Neuronal stem cell (in vitro differentiated cells): ENCODE results near the gene LPAR1.

Experiments used
- DNase-seq: peaks from one replicate; pipeline ENCODE4 v3.0.0-alpha.2; 2013; ENCODE audit warnings: low spot score
- H2AFZ ChIP-seq: one replicate; pipeline ENCODE4 v1.6.1; 2013; ENCODE audit warnings: mild to moderate bottlenecking, low read length, inconsistent platforms
- H2AK5ac ChIP-seq: 2 replicates; pipeline ENCODE4 v1.6.1; 2013; ENCODE audit warnings: low read depth, mild to moderate bottlenecking, inconsistent platforms, low read length, moderate library complexity, mixed read lengths
- H2BK120ac ChIP-seq: 2 replicates; pipeline ENCODE4 v1.6.1; 2013; ENCODE audit warnings: low read depth, mild to moderate bottlenecking, inconsistent platforms, low read length, moderate library complexity, mixed read lengths
- H2BK12ac ChIP-seq: one replicate; pipeline ENCODE4 v1.6.1; 2013; ENCODE audit warnings: low read length, inconsistent platforms
- H2BK15ac ChIP-seq: 2 replicates; pipeline ENCODE4 v1.6.1; 2013; ENCODE audit warnings: mild to moderate bottlenecking, low read length, inconsistent platforms, mixed read lengths
- H2BK5ac ChIP-seq: one replicate; pipeline ENCODE4 v1.6.1; 2013; ENCODE audit warnings: inconsistent platforms, mild to moderate bottlenecking, low read length, moderate library complexity
- H3K14ac ChIP-seq: one replicate; pipeline ENCODE4 v1.6.1; 2013; ENCODE audit warnings: low read length, inconsistent platforms
- H3K18ac ChIP-seq: 2 replicates; pipeline ENCODE4 v1.6.1; 2013; ENCODE audit warnings: low read length, inconsistent platforms
- H3K23ac ChIP-seq: 2 replicates; pipeline ENCODE4 v1.6.1; 2013; ENCODE audit warnings: low read depth, mild to moderate bottlenecking, mixed read lengths, low read length, inconsistent platforms; ENCODE audit not compliant: poor library complexity
- H3K27ac ChIP-seq: replicated peaks from 3 replicates; pipeline ENCODE4 v1.5.1; 2013; ENCODE audit warnings: low read length, inconsistent platforms
- H3K27me3 ChIP-seq, 3 experiments: 2 replicates each; pipeline ENCODE4 v1.6.1; 2013; ENCODE audit warnings: low read length in 3 of 3, mild to moderate bottlenecking in 2 of 3, inconsistent platforms in 1 of 3, low read depth in 1 of 3, mixed read lengths in 1 of 3, moderate library complexity in 1 of 3; ENCODE audit not compliant: control insufficient read depth in 3 of 3, insufficient read depth in 3 of 3
- H3K36me3 ChIP-seq, 2 donors: replicated peaks in 1 of 2; 2 replicates each; pipeline ENCODE4 v1.6.1; 2013; ENCODE audit warnings: low read length in 2 of 2; ENCODE audit not compliant: control insufficient read depth in 2 of 2, insufficient read depth in 2 of 2
- H3K4ac ChIP-seq: 2 replicates; pipeline ENCODE4 v1.6.1; 2013; ENCODE audit warnings: inconsistent platforms, mild to moderate bottlenecking, low read length, moderate library complexity
- H3K4me1 ChIP-seq, 2 donors: 1 replicate in 1 of 2; 2 replicates in 1 of 2; pipeline ENCODE4 v1.6.1; 2013; ENCODE audit warnings: low read length in 2 of 2, low read depth in 1 of 2; ENCODE audit not compliant: control insufficient read depth in 2 of 2, insufficient read depth in 1 of 2
- H3K4me2 ChIP-seq: one replicate; pipeline ENCODE4 v1.6.1; 2013; ENCODE audit warnings: mild to moderate bottlenecking, low read length, inconsistent platforms; ENCODE audit not compliant: insufficient read depth, poor library complexity, severe bottlenecking
- H3K4me3 ChIP-seq, 2 donors: 2 replicates each; pipeline ENCODE4 v1.5.1; 2013; ENCODE audit warnings: low read length in 2 of 2, mild to moderate bottlenecking in 2 of 2, inconsistent platforms in 1 of 2, moderate library complexity in 1 of 2
- H3K79me1 ChIP-seq: one replicate; pipeline ENCODE4 v1.6.1; 2013; ENCODE audit warnings: low read depth, mild to moderate bottlenecking, inconsistent platforms, low read length, moderate library complexity
- H3K9ac ChIP-seq: one replicate; pipeline ENCODE4 v1.6.1; 2013; ENCODE audit warnings: mild to moderate bottlenecking, low read depth, low read length, inconsistent platforms; ENCODE audit not compliant: poor library complexity
- H3K9me3 ChIP-seq, 2 donors: replicated peaks in 1 of 2; 2 replicates each; pipeline versions ENCODE3 to v1.6.1; 2013; ENCODE audit warnings: low read length in 2 of 2, mild to moderate bottlenecking in 2 of 2, inconsistent platforms in 1 of 2, low read depth in 1 of 2, mixed read lengths in 1 of 2, moderate library complexity in 1 of 2; ENCODE audit not compliant: control insufficient read depth in 2 of 2, insufficient read depth in 1 of 2
- H4K8ac ChIP-seq: one replicate; pipeline ENCODE4 v1.6.1; 2013; ENCODE audit warnings: low read depth, mild to moderate bottlenecking, inconsistent platforms, low read length, moderate library complexity
- H4K91ac ChIP-seq: one replicate; pipeline ENCODE4 v1.6.1; 2013; ENCODE audit warnings: low read length, low read depth, mild to moderate bottlenecking, inconsistent platforms; ENCODE audit not compliant: poor library complexity
- WGBS, 2 donors: extraction: QIAGEN DNeasy Blood & Tissue Kit; methylation state at CpG; one replicate each; pipeline ENCODE4 v1.1.7; 2013; ENCODE audit warnings: missing lambda C conversion rate in 2 of 2, mixed read lengths in 1 of 2; ENCODE audit not compliant: insufficient read length in 2 of 2, insufficient replicate concordance in 1 of 2; ENCODE audit errors: extremely low coverage in 2 of 2; 5-methylcytosine and 5-hydroxymethylcytosine counted together

LPAR1 gene

DNA sequence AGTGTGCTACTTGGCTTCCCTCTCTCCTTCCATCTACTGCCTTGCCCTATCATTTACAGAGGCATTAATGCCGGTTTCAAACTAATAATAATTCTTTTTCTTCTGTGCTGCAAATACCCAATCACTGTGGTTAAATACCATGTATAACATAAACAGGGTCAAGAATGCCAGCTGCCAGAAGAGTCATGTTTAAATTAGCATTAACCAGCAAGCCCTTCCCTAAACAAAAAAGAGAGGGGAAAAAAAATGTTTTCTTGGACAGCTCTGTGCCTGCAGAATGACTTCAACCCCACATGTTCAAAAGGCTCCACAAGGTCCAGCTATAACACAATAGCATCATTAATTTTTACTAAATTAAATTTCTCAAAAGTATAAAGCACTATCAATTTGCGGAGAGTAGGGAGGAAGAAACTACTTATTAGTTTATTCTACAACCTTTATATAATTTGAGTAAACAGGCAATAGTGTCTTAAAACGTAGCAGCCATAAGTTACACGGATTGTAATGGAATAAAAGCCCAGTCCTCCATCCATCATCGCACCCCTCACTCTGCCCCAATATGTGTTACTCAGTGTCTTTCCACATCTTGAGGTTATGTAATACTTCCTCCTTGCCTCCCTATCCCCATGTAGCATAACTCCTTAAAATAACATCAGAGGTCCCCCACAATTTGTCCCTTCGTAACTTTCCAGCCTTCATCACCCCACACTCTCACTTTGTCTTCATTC, 3.9 kb downstream of the LPAR1 start:
- Histone ChIP-seq H2BK15ac (no peak overlapping the region), H3K9me3 (peaks cover 0 to 22% of the 10 kb centered on the region in 2 donors), H3K4me1 (peaks cover 11 to 23% of the 10 kb centered on the region in 2 donors), H4K8ac (no peak overlapping the region), H3K4me2 (no peak overlapping the region), H3K18ac (no peak overlapping the region), H2BK12ac (no peak overlapping the region), H4K91ac (no peak overlapping the region), H3K27me3 (peaks cover 0 to 4% (median 2%) of the 10 kb centered on the region in 3 experiments), H2BK5ac (no peak overlapping the region), H3K79me1 (peaks cover 2% of the 10 kb centered on the region), H2AFZ (no peak overlapping the region), H2AK5ac (no peak overlapping the region), H3K27ac (no peak overlapping the region), H3K9ac (no peak overlapping the region), H2BK120ac (no peak overlapping the region), H3K4ac (no peak overlapping the region), H3K36me3 (peaks cover 0 to 21% of the 10 kb centered on the region in 2 donors), H3K23ac (no peak overlapping the region), H3K14ac (no peak overlapping the region), H3K4me3 (no peak overlapping the region)
- WGBS, 2 donors, result no CpG with 5 or more reads among the region's 6 CpGs
- no peak for DNase-seq

DNA sequence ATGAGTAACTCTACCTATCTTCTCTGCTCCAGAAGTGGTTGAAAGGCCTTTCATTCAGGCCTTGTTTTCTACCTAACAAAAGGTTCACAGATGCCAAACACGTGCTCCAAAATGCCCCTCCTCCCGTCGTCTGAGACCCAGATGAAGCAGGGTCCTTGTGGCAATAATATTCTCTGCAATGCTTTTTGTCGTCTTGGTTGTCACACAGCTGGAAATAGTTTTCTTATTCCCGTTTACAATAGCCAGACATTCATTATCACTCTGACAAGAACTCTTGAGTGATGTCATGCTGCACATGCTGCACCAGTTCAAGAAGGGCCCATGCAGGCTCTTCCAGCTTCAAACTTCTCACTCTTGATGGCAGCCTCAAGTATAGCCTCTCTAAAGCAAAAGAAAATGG, 7.8 kb downstream of the LPAR1 start:
- H3K4ac ChIP-seq, result no peak overlapping the region
- no peak overlapping the region for H3K9ac ChIP-seq
- no peak overlapping the region for H2BK12ac ChIP-seq
- no peak for DNase-seq
- no peak overlapping the region for H4K91ac ChIP-seq
- H3K18ac ChIP-seq, result no peak overlapping the region
- peaks cover 2% of the 10 kb centered on the region for H3K79me1 ChIP-seq
- no CpG with 5 or more reads among the region's 5 CpGs for WGBS, 2 donors
- H3K36me3 ChIP-seq, result peaks cover 0 to 23% of the 10 kb centered on the region in 2 donors
- peaks cover 2 to 17% of the 10 kb centered on the region in 2 donors for H3K4me1 ChIP-seq
- no peak overlapping the region for H3K23ac ChIP-seq
- no peak overlapping the region for H2BK5ac ChIP-seq
- no peak overlapping the region for H3K27ac ChIP-seq
- no peaks in the 10 kb centered on the region for H3K27me3 ChIP-seq
- no peak overlapping the region for H2AFZ ChIP-seq
- H2AK5ac ChIP-seq, result no peak overlapping the region
- H2BK120ac ChIP-seq, result no peak overlapping the region
- no peak overlapping the region for H4K8ac ChIP-seq
- H3K14ac ChIP-seq, result no peak overlapping the region
- no peak overlapping the region for H3K4me2 ChIP-seq
- no peak overlapping the region for H2BK15ac ChIP-seq
- H3K9me3 ChIP-seq, result peaks cover 0 to 31% of the 10 kb centered on the region in 2 donors
- H3K4me3 ChIP-seq, result no peak overlapping the region

DNA sequence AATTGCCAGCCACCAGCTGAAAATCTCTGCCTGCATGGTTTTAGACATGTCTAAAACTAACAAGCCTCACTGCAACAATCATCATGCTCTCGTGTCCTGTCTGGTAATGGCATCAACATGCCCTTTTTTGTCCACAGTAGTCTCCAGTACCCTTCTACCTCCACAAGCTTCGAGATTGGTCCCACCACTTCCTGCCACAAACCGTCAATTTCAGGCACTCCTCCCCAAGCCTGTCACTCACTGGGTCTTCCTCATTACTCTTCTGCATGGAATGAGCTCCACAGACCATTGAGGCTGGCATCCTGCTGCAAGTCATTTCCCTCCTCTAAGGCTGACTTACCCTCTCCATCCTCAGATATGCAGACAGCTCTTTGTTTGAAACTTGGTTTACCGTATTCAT, 9.0 kb downstream of the LPAR1 start:
- Histone ChIP-seq H3K23ac (no peak overlapping the region), H3K79me1 (peaks cover 2% of the 10 kb centered on the region), H3K27me3 (no peaks in the 10 kb centered on the region), H3K9me3 (peaks cover 0 to 31% of the 10 kb centered on the region in 2 donors), H2BK120ac (no peak overlapping the region), H3K18ac (no peak overlapping the region), H2BK5ac (no peak overlapping the region), H3K4me2 (no peak overlapping the region), H3K9ac (no peak overlapping the region), H3K36me3 (peaks cover 0 to 23% of the 10 kb centered on the region in 2 donors), H4K8ac (no peak overlapping the region), H3K14ac (no peak overlapping the region), H4K91ac (no peak overlapping the region), H2AK5ac (no peak overlapping the region), H3K4me1 (peaks cover 2 to 9% of the 10 kb centered on the region in 2 donors), H3K4me3 (no peak overlapping the region), H2BK12ac (no peak overlapping the region), H2BK15ac (no peak overlapping the region), H3K4ac (no peak overlapping the region), H3K27ac (no peak overlapping the region), H2AFZ (no peak overlapping the region)
- DNase-seq, result no peak
- no CpG with 5 or more reads among the region's 4 CpGs for WGBS, 2 donors

DNA sequence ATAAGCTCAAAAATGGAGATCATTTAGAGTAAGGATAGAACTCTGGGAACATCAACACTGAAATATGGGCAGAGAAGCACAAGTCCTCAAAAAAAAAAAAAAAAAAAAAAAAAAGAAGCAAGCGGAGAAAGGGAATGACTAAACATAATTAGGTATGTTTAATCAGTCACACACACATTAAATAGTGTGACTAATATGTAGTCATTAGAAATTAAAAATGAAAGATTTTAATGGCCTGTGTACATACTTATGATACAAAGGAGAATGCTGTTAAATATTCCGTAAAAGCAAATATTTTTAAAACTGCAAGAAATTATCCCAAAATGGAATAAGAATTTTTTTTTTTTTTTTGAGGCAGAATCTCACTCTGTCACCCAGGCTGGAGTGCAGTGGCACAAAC, 10.5 kb downstream of the LPAR1 start:
- no peak overlapping the region for H2BK12ac ChIP-seq
- H2BK15ac ChIP-seq, result no peak overlapping the region
- no peak overlapping the region for H4K8ac ChIP-seq
- DNase-seq, result no peak
- no peak overlapping the region for H2AK5ac ChIP-seq
- no peak overlapping the region for H3K4me3 ChIP-seq
- H3K23ac ChIP-seq, result no peak overlapping the region
- peaks cover 2% of the 10 kb centered on the region for H3K79me1 ChIP-seq
- no peak overlapping the region for H3K18ac ChIP-seq
- H3K14ac ChIP-seq, result no peak overlapping the region
- no peak overlapping the region for H3K27ac ChIP-seq
- H3K27me3 ChIP-seq, result no peaks in the 10 kb centered on the region
- H2AFZ ChIP-seq, result no peak overlapping the region
- H2BK120ac ChIP-seq, result no peak overlapping the region
- no peak overlapping the region for H4K91ac ChIP-seq
- H3K36me3 ChIP-seq, result peaks cover 0 to 23% of the 10 kb centered on the region in 2 donors
- H3K4ac ChIP-seq, result no peak overlapping the region
- peaks cover 0 to 31% of the 10 kb centered on the region in 2 donors for H3K9me3 ChIP-seq
- H2BK5ac ChIP-seq, result no peak overlapping the region
- WGBS, 2 donors, result no CpG with 5 or more reads among the region's 2 CpGs
- H3K4me2 ChIP-seq, result no peak overlapping the region
- H3K4me1 ChIP-seq, result peaks cover 2 to 5% of the 10 kb centered on the region in 2 donors
- H3K9ac ChIP-seq, result no peak overlapping the region
